ENCODE data around the gene SF1. TPM values are rescaled to one million over a fixed set of nuclear protein-coding genes. Genes with fewer than 3 reads are reported as not detected.

The SF1 gene
- total RNA-seq, 1 experiment from 2014 or later = 360 TPM

GRCh38 chr11:64777449-64778222 is 706 bp downstream of the SF1 start:
- ChIA-PET CTCF (interaction anchor here (0.7 kb wide), 1 partner anchor 76 kb away, joined by 4 read pairs; no protein-coding TSS in a partner anchor), POLR2A (interaction anchor here (0.6 kb wide), 1 partner anchor 382 kb away, joined by 3 read pairs; no protein-coding TSS in a partner anchor)
- Histone ChIP-seq H3K4me3 (ENCODE audit: low read depth in 2 of 2, low read length in 2 of 2) (peak overlapping the region; percentile 88 to 92), H3K36me3 (ENCODE audit: control insufficient read depth, insufficient read depth, low read length) (peaks cover 44% of the 10 kb centered on the region), H3K27ac (ENCODE audit: low read length) (peak overlapping the region; percentile 88), H3K27me3 (ENCODE audit: control insufficient read depth, insufficient read depth, low read length) (no peaks in the 10 kb centered on the region), H3K9me3 (ENCODE audit: control insufficient read depth, insufficient read depth, low read depth, low read length) (no peaks in the 10 kb centered on the region), H3K4me1 (ENCODE audit: control insufficient read depth, insufficient read depth, low read length) (peaks cover 16% of the 10 kb centered on the region)
- ATAC-seq = peak; percentile 38
- in situ Hi-C loops (cut with HindIII; ENCODE audit: low pct_unique_long_range_greater_than_20kb, low sequenced_read_pairs) (no loop called here), intact Hi-C loops (cut with micrococcal nuclease; ENCODE audit: unreplicated experiment) (no loop called here)
- DNase-seq (ENCODE audit: low read depth, low spot score) = no peak
- BruUV-seq (replicated peaks) = no TSS peak
- TF ChIP-seq POLR2AphosphoS5 (IDR thresholded peaks at IDR 0.05; ENCODE audit: low read depth, low read length) = no peak
- no peak; the same call in 1 of the 2 replicates for TF ChIP-seq TCF7L2 (IDR thresholded peaks at IDR 0.05; ENCODE audit: low read depth, low read length)
- no peak for TF ChIP-seq CTCF (IDR thresholded peaks at IDR 0.05)
- peak; percentile 76 to 82 for TF ChIP-seq REST (IDR thresholded peaks at IDR 0.05; ENCODE audit: insufficient read depth in 1 of 2, low read depth in 2 of 2, low read length in 1 of 2)
- TF ChIP-seq SIN3A (IDR thresholded peaks at IDR 0.05; ENCODE audit: borderline replicate concordance, insufficient read depth, low read depth, low read length) = peak; percentile 65

DNA sequence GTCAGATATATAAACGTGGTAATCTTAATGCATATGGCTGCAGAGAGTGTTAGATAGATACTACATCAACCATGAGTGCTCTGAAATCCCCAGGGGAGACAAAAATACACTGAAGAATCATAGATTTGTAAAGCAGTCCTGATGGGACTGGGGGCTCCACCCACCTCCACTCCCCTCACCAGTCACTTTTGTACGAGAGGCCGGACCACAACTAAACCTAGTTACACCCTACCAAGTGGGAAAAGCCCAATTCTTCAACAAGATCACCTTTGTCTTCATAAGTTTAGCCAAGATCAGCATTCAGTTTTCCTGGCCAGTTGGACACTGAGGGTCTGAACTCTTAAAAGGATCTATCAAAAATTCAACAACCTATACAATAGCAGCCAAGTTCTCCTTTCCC is 1.5 kb downstream of the SF1 start:
- no TSS peak for BruUV-seq (replicated peaks)
- ChIA-PET POLR2A (no interaction called here), CTCF (interaction anchor here (0.7 kb wide), 1 partner anchor 77 kb away, joined by 4 read pairs; no protein-coding TSS in a partner anchor)
- TF ChIP-seq REST (IDR thresholded peaks at IDR 0.05; ENCODE audit: insufficient read depth in 1 of 2, low read depth in 2 of 2, low read length in 1 of 2) = no peak
- TF ChIP-seq POLR2AphosphoS5 (IDR thresholded peaks at IDR 0.05; ENCODE audit: low read depth, low read length) = no peak
- no peak for TF ChIP-seq TCF7L2 (IDR thresholded peaks at IDR 0.05; ENCODE audit: low read depth, low read length)
- TF ChIP-seq SIN3A (IDR thresholded peaks at IDR 0.05; ENCODE audit: borderline replicate concordance, insufficient read depth, low read depth, low read length) = no peak
- TF ChIP-seq CTCF (IDR thresholded peaks at IDR 0.05) = no peak
- H3K27me3 ChIP-seq (ENCODE audit: control insufficient read depth, insufficient read depth, low read length) = no peaks in the 10 kb centered on the region
- no peaks in the 10 kb centered on the region for H3K9me3 ChIP-seq (ENCODE audit: control insufficient read depth, insufficient read depth, low read depth, low read length)
- H3K4me1 ChIP-seq (ENCODE audit: control insufficient read depth, insufficient read depth, low read length) = peaks cover 16% of the 10 kb centered on the region
- peaks cover 51% of the 10 kb centered on the region for H3K36me3 ChIP-seq (ENCODE audit: control insufficient read depth, insufficient read depth, low read length)
- in situ Hi-C loops (cut with HindIII; ENCODE audit: low pct_unique_long_range_greater_than_20kb, low sequenced_read_pairs) = no loop called here
- intact Hi-C loops (cut with micrococcal nuclease; ENCODE audit: unreplicated experiment) = no loop called here
- peak overlapping the region; percentile 88 for H3K27ac ChIP-seq (ENCODE audit: low read length)
- ATAC-seq = no peak
- H3K4me3 ChIP-seq (ENCODE audit: low read depth in 2 of 2, low read length in 2 of 2) = peak overlapping the region; percentile 88 to 92
- DNase-seq (ENCODE audit: low read depth, low spot score) = no peak
